ENCODE results near the gene PHETA1.

The PHETA1 gene

GRCh38 chr12:111319600-111320257, 49.2 kb downstream of the PHETA1 start:
- DNase-seq: no peak

- DNase-seq: no peak
Measured at GRCh38 chr12:111318450-111318849, 50.4 kb downstream of the PHETA1 start.

- peak; percentile 66 for DNase-seq
Measured at GRCh38 chr12:111316671-111317070, 52.2 kb downstream of the PHETA1 start.

- peak; percentile 43 for DNase-seq
Measured at GRCh38 chr12:111314953-111315539, 53.8 kb downstream of the PHETA1 start.

DNA sequence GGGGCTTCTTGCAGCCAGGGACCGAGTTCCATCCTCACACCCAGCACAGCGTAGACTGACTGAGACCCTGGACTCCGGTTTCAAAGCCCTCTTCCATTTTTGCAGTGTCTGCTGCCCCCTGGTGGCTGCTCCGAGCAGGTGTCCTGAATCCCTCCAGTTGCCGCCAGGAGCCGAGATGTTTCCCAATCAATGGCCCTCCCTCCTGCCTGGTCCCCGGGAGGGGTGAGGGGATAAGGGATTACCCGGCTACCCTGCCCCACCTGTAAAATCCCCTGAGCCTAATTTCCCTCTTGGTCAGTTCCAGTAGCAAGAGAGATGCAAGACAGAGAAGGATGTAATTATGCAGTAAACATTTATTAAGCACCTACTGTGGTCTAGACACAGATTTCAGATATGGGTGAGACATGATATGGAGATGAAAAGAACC, 55.0 kb downstream of the PHETA1 start:
- DNase-seq: peak; percentile 54

GRCh38 chr12:111312708-111313107, 56.2 kb downstream of the PHETA1 start:
- no peak for DNase-seq

GRCh38 chr12:111312016-111312415, 56.9 kb downstream of the PHETA1 start:
- no peak for DNase-seq

DNA sequence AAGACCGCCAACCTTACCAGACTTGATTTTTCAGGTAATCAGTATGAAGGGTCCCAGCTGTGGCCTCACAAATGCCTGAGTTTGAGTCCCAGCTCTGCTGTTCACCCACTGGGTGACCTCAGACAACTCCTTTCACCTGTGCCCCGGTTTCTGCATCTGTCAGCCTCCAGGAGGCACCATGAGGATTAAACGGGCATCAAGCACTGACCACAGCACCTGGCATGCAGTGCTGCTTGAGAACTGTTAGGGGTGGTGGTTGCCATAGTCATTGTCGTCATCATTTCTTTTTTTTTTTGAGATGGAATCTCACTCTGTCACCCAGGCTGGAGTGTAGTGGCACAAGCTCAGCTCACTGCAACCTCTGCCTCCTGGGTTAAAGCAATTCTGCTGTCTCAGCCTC, 57.9 kb downstream of the PHETA1 start:
- DNase-seq: peak; percentile 19
